Measurements from ENCODE around the gene SELENOS.

SELENOS gene

DNA sequence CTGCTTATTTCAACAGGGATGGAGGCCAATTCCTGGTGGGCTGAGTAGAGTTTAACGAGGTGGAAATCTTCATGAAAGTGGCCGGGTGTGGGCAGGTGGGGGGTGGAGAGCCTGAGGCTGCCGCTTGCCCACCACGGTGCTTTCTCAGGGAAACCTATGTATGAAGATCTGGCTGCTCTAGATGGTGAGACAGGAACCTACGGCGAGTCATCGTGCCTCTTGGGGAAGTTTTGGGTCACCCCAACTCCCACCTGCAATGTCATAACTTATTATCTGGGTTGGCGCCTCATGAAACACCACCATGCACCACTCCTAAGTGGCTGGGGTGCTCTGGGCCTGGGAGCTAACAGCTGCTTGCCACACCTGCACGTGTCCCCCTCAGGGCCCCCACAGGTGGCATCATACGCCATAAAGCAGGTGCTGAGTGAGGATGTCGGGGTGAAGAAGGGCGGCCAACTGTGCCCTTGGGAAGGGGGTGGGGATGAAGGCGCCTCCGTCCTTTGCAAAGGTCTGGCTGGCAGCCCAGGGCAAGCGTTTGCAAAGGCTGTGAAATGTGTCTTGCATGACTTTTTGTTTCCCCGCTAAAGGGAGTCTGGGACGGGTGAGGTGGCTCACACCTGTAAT is 45.7 kb upstream of the SELENOS start:
- H3K9me3 ChIP-seq (ENCODE audit: low read length), result no peaks in the 10 kb centered on the region
- no peak for TF ChIP-seq EZH2 (IDR thresholded peaks at IDR 0.05; ENCODE audit: borderline replicate concordance, low read length)
- TF ChIP-seq, protein P1, sequence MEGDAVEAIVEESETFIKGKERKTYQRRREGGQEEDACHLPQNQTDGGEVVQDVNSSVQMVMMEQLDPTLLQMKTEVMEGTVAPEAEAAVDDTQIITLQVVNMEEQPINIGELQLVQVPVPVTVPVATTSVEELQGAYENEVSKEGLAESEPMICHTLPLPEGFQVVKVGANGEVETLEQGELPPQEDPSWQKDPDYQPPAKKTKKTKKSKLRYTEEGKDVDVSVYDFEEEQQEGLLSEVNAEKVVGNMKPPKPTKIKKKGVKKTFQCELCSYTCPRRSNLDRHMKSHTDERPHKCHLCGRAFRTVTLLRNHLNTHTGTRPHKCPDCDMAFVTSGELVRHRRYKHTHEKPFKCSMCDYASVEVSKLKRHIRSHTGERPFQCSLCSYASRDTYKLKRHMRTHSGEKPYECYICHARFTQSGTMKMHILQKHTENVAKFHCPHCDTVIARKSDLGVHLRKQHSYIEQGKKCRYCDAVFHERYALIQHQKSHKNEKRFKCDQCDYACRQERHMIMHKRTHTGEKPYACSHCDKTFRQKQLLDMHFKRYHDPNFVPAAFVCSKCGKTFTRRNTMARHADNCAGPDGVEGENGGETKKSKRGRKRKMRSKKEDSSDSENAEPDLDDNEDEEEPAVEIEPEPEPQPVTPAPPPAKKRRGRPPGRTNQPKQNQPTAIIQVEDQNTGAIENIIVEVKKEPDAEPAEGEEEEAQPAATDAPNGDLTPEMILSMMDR (IDR thresholded peaks at IDR 0.05; ENCODE audit: low read length), result no peak
- no peaks in the 10 kb centered on the region for H3K79me2 ChIP-seq (ENCODE audit: insufficient read depth, low read length)
- H2AFZ ChIP-seq (ENCODE audit: low read length), result no peak overlapping the region
- no peaks in the 10 kb centered on the region for H3K4me1 ChIP-seq (ENCODE audit: insufficient read depth, low read length, severe bottlenecking)
- H3K4me2 ChIP-seq (ENCODE audit: low read length), result no peak overlapping the region
- no peak overlapping the region for H3K4me3 ChIP-seq (ENCODE audit: low read depth, low read length, poor library complexity, severe bottlenecking)
- H3K27me3 ChIP-seq (ENCODE audit: insufficient read depth, low read length), result peaks cover 11% of the 10 kb centered on the region
- no peaks in the 10 kb centered on the region for H4K20me1 ChIP-seq (ENCODE audit: insufficient read depth, low read length)
- H3K9me2 ChIP-seq (ENCODE audit: low read depth, low read length), result no peaks in the 10 kb centered on the region
- H3F3A ChIP-seq (ENCODE audit: insufficient read depth, low read length), result no peaks in the 10 kb centered on the region
- H3K9ac ChIP-seq (ENCODE audit: low read length), result no peak overlapping the region
- H3K27ac ChIP-seq (ENCODE audit: low read depth, low read length, poor library complexity, severe bottlenecking), result no peak overlapping the region
- no peaks in the 10 kb centered on the region for H3K36me3 ChIP-seq (ENCODE audit: insufficient read depth, low read length)

GRCh38 chr15:101322016-101322695 is 44.9 kb upstream of the SELENOS start:
- TF ChIP-seq, protein P1 (IDR thresholded peaks at IDR 0.05; ENCODE audit: low read length), result no peak
- no peak for TF ChIP-seq EZH2 (IDR thresholded peaks at IDR 0.05; ENCODE audit: borderline replicate concordance, low read length)
- H3K36me3 ChIP-seq (ENCODE audit: insufficient read depth, low read length), result no peaks in the 10 kb centered on the region
- H3K79me2 ChIP-seq (ENCODE audit: insufficient read depth, low read length), result no peaks in the 10 kb centered on the region
- no peaks in the 10 kb centered on the region for H3K9me3 ChIP-seq (ENCODE audit: low read length)
- H3K9ac ChIP-seq (ENCODE audit: low read length), result no peak overlapping the region
- no peaks in the 10 kb centered on the region for H3K9me2 ChIP-seq (ENCODE audit: low read depth, low read length)
- no peaks in the 10 kb centered on the region for H4K20me1 ChIP-seq (ENCODE audit: insufficient read depth, low read length)
- no peak overlapping the region for H3K4me3 ChIP-seq (ENCODE audit: low read depth, low read length, poor library complexity, severe bottlenecking)
- no peak overlapping the region for H2AFZ ChIP-seq (ENCODE audit: low read length)
- H3K4me1 ChIP-seq (ENCODE audit: insufficient read depth, low read length, severe bottlenecking), result no peaks in the 10 kb centered on the region
- no peak overlapping the region for H3K27ac ChIP-seq (ENCODE audit: low read depth, low read length, poor library complexity, severe bottlenecking)
- H3F3A ChIP-seq (ENCODE audit: insufficient read depth, low read length), result no peaks in the 10 kb centered on the region
- H3K4me2 ChIP-seq (ENCODE audit: low read length), result no peak overlapping the region
- peaks cover 18% of the 10 kb centered on the region for H3K27me3 ChIP-seq (ENCODE audit: insufficient read depth, low read length)

DNA sequence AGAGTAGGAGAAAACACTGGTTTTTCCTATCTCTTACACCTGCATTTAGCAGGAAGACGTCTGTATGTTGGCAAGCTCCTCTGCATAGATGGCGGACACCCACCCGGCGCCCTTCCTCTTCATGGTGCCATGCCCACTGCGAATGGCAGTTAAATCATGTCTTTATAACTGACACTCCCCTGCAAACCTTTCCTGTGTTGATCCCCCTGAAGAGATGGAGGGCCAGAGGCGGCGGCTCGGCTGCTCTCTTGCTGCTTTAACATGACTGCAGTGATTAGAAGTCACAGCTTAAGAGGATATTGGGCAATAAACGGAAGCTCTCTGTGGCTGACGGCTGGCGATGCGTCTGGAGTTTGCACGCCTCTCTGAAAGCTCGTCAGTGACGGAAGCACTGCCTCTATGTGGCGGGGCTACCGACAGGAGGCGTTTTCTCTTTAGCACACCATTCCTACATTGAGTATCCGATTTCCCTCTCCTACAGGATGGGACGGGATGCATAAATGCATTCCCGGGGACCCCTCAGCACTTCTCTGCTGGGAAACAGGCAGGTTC is 43.3 kb upstream of the SELENOS start:
- no peaks in the 10 kb centered on the region for H3K79me2 ChIP-seq (ENCODE audit: insufficient read depth, low read length)
- no peaks in the 10 kb centered on the region for H3K9me3 ChIP-seq (ENCODE audit: low read length)
- H3K4me3 ChIP-seq (ENCODE audit: low read depth, low read length, poor library complexity, severe bottlenecking), result no peak overlapping the region
- peaks cover 18% of the 10 kb centered on the region for H3K27me3 ChIP-seq (ENCODE audit: insufficient read depth, low read length)
- H3K9ac ChIP-seq (ENCODE audit: low read length), result no peak overlapping the region
- H4K20me1 ChIP-seq (ENCODE audit: insufficient read depth, low read length), result no peaks in the 10 kb centered on the region
- no peaks in the 10 kb centered on the region for H3K9me2 ChIP-seq (ENCODE audit: low read depth, low read length)
- no peaks in the 10 kb centered on the region for H3K4me1 ChIP-seq (ENCODE audit: insufficient read depth, low read length, severe bottlenecking)
- no peak overlapping the region for H2AFZ ChIP-seq (ENCODE audit: low read length)
- TF ChIP-seq, protein P1 (IDR thresholded peaks at IDR 0.05; ENCODE audit: low read length), result no peak
- TF ChIP-seq EZH2 (IDR thresholded peaks at IDR 0.05; ENCODE audit: borderline replicate concordance, low read length), result no peak
- no peaks in the 10 kb centered on the region for H3F3A ChIP-seq (ENCODE audit: insufficient read depth, low read length)
- H3K27ac ChIP-seq (ENCODE audit: low read depth, low read length, poor library complexity, severe bottlenecking), result no peak overlapping the region
- no peaks in the 10 kb centered on the region for H3K36me3 ChIP-seq (ENCODE audit: insufficient read depth, low read length)
- H3K4me2 ChIP-seq (ENCODE audit: low read length), result no peak overlapping the region
